MM.1S (cell line): ENCODE measurements around the gene RCSD1.

ENCODE experiments used
- EZH2 ChIP-seq: fragments of 300-600 bp; sonication (generic); optimal IDR thresholded peaks from 2 replicates; pipeline ENCODE3; 2017; ENCODE audit warnings: low read depth, mild to moderate bottlenecking, antibody characterized with exemption, low read length, mixed read lengths
- TF ChIP-seq, protein P1 (sequence below): fragments of 300-600 bp; sonication (generic); IDR thresholded peaks from 2 replicates; pipeline ENCODE4 v1.5.1; 2016; ENCODE audit warnings: antibody characterized with exemption, low read length, mixed read lengths

DNA sequence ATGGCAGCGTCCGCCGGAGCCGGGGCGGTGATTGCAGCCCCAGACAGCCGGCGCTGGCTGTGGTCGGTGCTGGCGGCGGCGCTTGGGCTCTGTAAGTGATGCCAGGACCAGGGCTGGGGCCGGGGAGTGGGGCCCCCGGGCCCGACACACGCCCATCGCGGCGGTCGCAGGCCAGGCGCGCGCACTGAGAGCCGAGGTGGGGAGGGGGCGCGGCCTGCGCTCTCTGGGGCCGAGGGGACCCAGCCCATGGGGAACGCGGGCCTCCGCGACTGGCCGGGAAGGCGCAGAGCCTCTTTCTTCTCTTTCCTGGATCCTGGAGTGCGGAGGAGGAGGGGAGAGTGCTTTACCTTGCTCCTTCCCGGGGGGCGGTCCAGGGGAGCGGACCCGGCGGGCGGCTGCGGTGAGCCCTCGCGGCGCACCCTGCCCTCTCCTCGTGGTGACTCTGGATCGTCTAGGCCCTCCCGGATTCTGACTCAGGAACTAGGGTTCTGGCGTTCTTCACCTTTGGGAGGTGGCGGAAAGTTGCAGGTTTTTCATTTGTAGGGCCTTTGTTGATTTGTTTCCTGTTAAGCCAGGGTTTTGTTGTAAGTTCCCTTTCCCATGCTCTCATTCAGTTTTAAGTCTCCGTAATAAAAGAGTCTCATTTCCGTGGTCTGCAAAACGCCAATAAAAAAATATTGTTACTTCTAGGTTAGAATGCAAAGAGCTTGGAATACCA lies 92.3 kb downstream of the RCSD1 start:
- TF ChIP-seq, protein P1, sequence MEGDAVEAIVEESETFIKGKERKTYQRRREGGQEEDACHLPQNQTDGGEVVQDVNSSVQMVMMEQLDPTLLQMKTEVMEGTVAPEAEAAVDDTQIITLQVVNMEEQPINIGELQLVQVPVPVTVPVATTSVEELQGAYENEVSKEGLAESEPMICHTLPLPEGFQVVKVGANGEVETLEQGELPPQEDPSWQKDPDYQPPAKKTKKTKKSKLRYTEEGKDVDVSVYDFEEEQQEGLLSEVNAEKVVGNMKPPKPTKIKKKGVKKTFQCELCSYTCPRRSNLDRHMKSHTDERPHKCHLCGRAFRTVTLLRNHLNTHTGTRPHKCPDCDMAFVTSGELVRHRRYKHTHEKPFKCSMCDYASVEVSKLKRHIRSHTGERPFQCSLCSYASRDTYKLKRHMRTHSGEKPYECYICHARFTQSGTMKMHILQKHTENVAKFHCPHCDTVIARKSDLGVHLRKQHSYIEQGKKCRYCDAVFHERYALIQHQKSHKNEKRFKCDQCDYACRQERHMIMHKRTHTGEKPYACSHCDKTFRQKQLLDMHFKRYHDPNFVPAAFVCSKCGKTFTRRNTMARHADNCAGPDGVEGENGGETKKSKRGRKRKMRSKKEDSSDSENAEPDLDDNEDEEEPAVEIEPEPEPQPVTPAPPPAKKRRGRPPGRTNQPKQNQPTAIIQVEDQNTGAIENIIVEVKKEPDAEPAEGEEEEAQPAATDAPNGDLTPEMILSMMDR, result no peak
- no peak for TF ChIP-seq EZH2
